Parathyroid adenoma (tissue), 2 donors: ENCODE measurements around the gene KDM5B.
"Not testable (repeated sequence)": the region's sequence is repeated elsewhere in the genome, so short reads cannot be mapped to it uniquely, and the experiment has no call there.

ENCODE experiments used
- H2AFZ ChIP-seq: fragments of 300-600 bp; sonication (generic); one replicate; pipeline ENCODE4 v1.7.0; 2017; ENCODE audit warnings: antibody characterized with exemption, mild to moderate bottlenecking
- H3K27ac ChIP-seq: fragments of 300-600 bp; sonication (generic); one replicate; pipeline ENCODE4 v1.7.0; 2017
- H3K27me3 ChIP-seq: fragments of 300-600 bp; sonication (generic); one replicate; pipeline ENCODE4 v1.7.0; 2017; ENCODE audit warnings: low read length; ENCODE audit not compliant: control insufficient read depth, insufficient read depth
- H3K36me3 ChIP-seq: fragments of 300-600 bp; sonication (generic); one replicate; pipeline ENCODE4 v1.7.0; 2017; ENCODE audit warnings: low read length; ENCODE audit not compliant: control insufficient read depth, insufficient read depth
- H3K4me1 ChIP-seq: fragments of 300-600 bp; sonication (generic); one replicate; pipeline ENCODE4 v1.7.0; 2017; ENCODE audit warnings: control low read depth
- H3K4me2 ChIP-seq: fragments of 300-600 bp; sonication (generic); one replicate; pipeline ENCODE4 v1.7.0; 2017; ENCODE audit warnings: low read length
- H3K4me3 ChIP-seq: fragments of 300-600 bp; sonication (generic); one replicate; pipeline ENCODE4 v1.7.0; 2017; ENCODE audit warnings: low read depth, low read length
- H3K79me2 ChIP-seq: fragments of 300-600 bp; sonication (generic); one replicate; pipeline ENCODE4 v1.7.0; 2017; ENCODE audit warnings: control low read depth
- H3K9ac ChIP-seq: fragments of 300-600 bp; sonication (generic); one replicate; pipeline ENCODE4 v1.7.0; 2017; ENCODE audit warnings: mild to moderate bottlenecking
- H3K9me3 ChIP-seq: fragments of 300-600 bp; sonication (generic); one replicate; pipeline ENCODE4 v1.7.0; 2017; ENCODE audit warnings: low read length; ENCODE audit not compliant: control insufficient read depth
- CTCF ChIP-seq: fragments of 300-600 bp; sonication (generic); IDR thresholded peaks from one replicate; pipeline ENCODE4 v1.7.0; 2017; ENCODE audit warnings: antibody characterized with exemption, mild to moderate bottlenecking
- donor health status: primary hyperparathyroidism.

KDM5B gene

DNA sequence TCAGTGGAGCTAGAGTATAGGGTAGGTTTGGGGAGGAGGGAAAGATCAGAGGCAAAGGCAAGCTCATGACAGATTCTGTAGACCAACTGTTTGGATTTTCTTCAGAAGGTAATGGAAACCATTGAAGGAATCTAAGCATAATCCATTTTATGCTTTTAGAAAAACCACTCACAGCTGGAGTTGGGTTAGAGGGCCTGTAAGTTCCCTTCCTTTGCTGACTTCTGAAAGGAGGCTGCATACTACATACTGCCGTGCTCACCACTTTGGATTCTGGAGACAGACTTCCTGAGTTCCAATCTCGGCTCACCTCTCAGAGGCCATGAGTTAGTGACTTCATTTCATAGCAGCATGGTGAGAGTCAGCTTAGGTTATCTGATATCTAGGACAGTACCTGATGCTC is 91.6 kb downstream of the KDM5B start:
- Histone ChIP-seq H3K4me3 (no peak overlapping the region), H3K9ac (no peak overlapping the region), H3K27me3 (no peaks in the 10 kb centered on the region), H3K9me3 (no peaks in the 10 kb centered on the region), H3K27ac (no peak overlapping the region), H3K79me2 (no peaks in the 10 kb centered on the region), H3K4me2 (no peak overlapping the region), H2AFZ (no peak overlapping the region), H3K4me1 (no peaks in the 10 kb centered on the region), H3K36me3 (no peaks in the 10 kb centered on the region)
- no peak for TF ChIP-seq CTCF

DNA sequence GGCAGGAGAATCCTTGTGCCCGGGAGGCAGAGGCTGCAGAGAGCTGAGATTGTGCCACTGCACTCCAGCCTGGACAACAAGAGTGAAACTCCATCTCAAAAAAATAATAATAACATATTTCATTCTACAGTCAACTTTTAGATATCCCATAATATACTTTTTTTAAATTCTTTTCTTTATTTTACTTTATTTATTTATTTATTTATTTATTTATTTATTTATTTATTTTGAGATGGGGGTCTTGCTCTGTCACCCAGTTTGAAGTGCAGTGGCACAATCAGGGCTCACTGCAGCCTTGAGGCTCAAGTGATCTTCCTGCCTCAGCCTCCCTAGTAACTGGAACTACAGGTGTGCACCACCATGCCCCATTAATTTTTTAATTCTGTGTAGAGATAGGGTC is 94.0 kb downstream of the KDM5B start:
- not testable (repeated sequence) for H3K27me3 ChIP-seq, H2AFZ ChIP-seq, H3K27ac ChIP-seq, H3K4me1 ChIP-seq, H3K4me3 ChIP-seq, H3K36me3 ChIP-seq, H3K9ac ChIP-seq, H3K79me2 ChIP-seq, H3K4me2 ChIP-seq, H3K9me3 ChIP-seq

GRCh38 chr1:202713110-202713509 is 95.1 kb downstream of the KDM5B start:
- no peaks in the 10 kb centered on the region for H3K9me3 ChIP-seq
- no peak overlapping the region for H3K9ac ChIP-seq
- H3K36me3 ChIP-seq, result no peaks in the 10 kb centered on the region
- no peak overlapping the region for H2AFZ ChIP-seq
- no peak overlapping the region for H3K4me3 ChIP-seq
- TF ChIP-seq CTCF, result no peak
- H3K4me2 ChIP-seq, result no peak overlapping the region
- H3K4me1 ChIP-seq, result no peaks in the 10 kb centered on the region
- H3K27ac ChIP-seq, result no peak overlapping the region
- no peaks in the 10 kb centered on the region for H3K79me2 ChIP-seq
- no peaks in the 10 kb centered on the region for H3K27me3 ChIP-seq

DNA sequence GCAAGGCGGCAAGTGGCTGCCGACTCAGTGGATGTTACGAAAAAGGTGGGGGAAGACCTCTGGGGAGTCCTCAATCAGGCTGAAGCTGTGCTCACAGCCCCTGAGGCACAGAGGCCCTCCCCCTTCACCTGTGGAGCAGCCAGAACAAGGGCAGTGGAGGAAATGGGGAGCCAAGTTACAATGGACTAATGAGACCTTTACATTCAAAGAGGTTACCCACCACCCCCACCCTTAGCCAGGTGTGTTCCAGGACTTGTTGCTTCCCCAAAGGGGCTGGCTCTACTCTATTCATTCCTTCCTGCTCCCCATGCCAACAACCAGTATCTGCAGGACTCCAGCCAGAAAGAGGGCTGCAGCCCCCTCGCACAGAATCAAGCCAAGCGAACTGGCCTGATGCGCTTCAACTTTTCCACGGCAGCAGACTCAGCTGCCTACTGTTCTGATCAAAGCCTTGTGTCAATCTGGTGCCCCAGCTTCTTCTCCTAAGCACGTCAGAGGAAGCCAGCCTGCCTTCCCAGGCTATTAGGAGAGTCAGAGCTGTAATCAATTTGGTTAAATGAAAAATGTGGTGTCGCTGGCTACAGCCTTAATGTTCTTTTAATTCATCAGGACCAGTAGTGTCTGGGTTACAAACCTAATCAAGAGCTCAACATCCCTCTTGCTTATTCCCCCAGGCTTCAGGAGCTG is 96.1 kb downstream of the KDM5B start:
- Histone ChIP-seq H3K4me2 (no peak overlapping the region), H3K9ac (no peak overlapping the region), H2AFZ (no peak overlapping the region), H3K27me3 (no peaks in the 10 kb centered on the region), H3K36me3 (no peaks in the 10 kb centered on the region), H3K27ac (no peak overlapping the region), H3K79me2 (no peaks in the 10 kb centered on the region), H3K4me3 (no peak overlapping the region), H3K9me3 (no peaks in the 10 kb centered on the region), H3K4me1 (no peaks in the 10 kb centered on the region)
- TF ChIP-seq CTCF, result no peak

DNA sequence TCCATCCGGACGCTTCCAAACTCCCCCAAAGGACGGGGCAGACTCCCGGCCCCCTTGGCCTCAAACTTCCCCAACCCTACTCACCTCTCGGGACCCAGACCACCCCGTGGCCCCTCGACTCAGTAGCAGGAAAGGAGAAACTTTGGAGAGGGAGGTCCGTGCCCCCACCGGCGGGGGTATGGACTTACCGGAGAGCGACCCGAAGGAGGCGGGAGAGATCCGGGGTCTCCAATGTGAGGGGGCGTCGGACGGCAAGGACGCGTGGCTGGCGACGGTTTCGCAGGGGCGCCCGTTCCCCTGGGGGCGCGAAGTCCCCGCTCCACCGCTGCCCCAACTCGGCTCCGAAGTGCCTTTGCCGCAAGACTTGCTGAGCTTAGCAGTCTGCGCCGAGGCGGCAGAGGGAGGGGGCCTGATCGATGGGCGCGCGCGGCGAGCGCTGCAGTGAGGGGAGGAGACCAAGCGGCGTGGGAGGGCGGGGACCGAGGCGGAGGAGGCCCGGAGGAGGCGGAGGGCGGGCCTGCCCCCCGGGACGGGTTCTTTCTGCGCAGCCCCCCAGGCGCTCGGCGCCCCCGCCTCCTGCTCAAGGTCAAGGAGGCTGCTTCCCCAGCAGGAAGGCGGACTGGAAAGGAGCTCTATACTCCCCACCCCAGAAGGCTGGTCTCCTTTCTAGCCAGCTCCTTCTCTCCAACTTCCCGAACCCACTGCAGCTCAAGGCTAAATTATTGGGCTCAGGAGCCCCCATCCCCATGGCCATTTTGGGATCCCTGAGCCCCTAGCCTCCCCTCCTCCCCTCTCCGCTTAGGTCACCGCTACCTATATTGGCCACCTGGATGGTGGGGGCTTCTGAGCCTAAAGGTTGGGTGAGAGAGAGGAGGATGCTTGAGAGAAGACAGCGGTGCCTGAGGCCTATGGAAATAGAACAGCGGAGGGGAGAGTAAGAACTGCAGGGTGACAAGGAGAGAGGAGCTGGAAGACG is 97.9 kb downstream of the KDM5B start, which contains the start of gene SYT2:
Gene SYT2, minus strand, starts transcription at position 385 of the 976 bp plus-strand sequence. CDS start 104,682 bp downstream, outside the sequence.
- H3K9ac ChIP-seq, result no peak within 1 kb of the TSS
- peak within 1 kb of the TSS; percentile 31 for H2AFZ ChIP-seq
- H3K9me3 ChIP-seq, result no peaks in the 10 kb centered on the region
- H3K4me2 ChIP-seq, result peak within 1 kb of the TSS; percentile 82
- H3K79me2 ChIP-seq, result no peaks in the 10 kb centered on the region
- no peaks in the 10 kb centered on the region for H3K27me3 ChIP-seq
- no peaks in the 10 kb centered on the region for H3K36me3 ChIP-seq
- no peaks in the 10 kb centered on the region for H3K4me1 ChIP-seq
- no peak within 1 kb of the TSS for H3K27ac ChIP-seq
- TF ChIP-seq CTCF, result no peak
- peak within 1 kb of the TSS; percentile 45 for H3K4me3 ChIP-seq
